Fibroblast of the aortic adventitia (primary cell): Measurements from ENCODE around the gene MYBPC3. TPM values are rescaled to one million over a fixed set of nuclear protein-coding genes. Genes with fewer than 3 reads are reported as not detected.

ENCODE experiments used
- DNase-seq: peaks from one replicate; pipeline ENCODE4 v3.0.0-alpha.2; 2010; ENCODE audit warnings: low read depth
- H3K4me3 ChIP-seq: 2 replicates; pipeline ENCODE4 v1.5.1; 2011; ENCODE audit warnings: low read depth, mild to moderate bottlenecking, control low read depth, low read length, moderate library complexity
- total RNA-seq: library from RNA; depleted of rRNA; stranded (reverse); fragments of >200 nt; gene quantifications from 2 replicates; pipeline ENCODE4 v1.2.3, GENCODE V29; 2012; ENCODE audit warnings: low replicate concordance
- TF ChIP-seq, protein P1 (sequence below): IDR thresholded peaks from 2 replicates; pipeline ENCODE4 v1.5.1; 2011; ENCODE audit warnings: mild to moderate bottlenecking, low read length, control low read depth, inconsistent platforms; ENCODE audit not compliant: insufficient read depth

Gene MYBPC3
- total RNA-seq, 1 donor, result not detected

DNA sequence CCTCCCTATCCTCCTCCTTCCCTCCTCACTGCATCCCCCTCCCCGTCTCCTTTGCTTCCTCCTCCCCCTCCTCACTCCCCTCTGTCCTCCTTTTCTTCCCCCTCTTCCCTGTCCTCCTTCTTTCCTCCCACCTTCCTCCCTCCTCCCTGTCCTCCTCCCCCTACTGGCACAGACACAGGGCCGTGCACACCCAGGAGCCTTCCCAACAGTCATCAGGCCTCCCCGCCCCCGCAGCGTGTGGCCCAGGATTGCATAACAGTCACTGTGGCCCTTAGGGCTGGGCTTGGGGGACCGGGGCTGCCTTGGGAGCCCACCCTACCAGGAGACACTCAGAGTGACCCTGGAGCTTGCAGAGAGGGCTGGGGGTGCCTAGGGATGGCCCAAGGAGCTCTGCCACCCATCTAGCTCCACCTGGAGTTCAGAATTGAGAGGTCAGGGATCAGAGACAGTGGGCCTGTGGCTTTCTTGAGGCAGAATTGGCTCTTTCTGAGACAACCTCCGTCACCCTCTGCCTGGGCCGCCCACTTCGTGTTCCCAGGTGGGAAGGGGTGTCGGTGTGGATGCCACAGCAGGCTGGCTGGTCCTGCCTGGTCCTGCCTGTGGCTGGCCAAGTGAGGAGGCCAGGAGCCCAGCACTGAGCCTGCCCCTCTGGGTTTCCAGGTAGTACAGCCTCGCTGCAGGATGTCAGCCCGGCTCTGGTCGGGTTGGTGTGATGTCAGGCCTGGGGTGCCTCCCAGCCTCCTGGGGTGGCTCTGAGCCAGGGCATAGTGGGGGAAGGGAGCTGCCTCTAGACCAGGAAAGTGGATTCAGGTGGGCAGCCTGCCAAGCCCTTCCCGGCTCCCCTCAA is 24.2 kb upstream of the MYBPC3 start:
- DNase-seq, result no peak
- TF ChIP-seq, protein P1, sequence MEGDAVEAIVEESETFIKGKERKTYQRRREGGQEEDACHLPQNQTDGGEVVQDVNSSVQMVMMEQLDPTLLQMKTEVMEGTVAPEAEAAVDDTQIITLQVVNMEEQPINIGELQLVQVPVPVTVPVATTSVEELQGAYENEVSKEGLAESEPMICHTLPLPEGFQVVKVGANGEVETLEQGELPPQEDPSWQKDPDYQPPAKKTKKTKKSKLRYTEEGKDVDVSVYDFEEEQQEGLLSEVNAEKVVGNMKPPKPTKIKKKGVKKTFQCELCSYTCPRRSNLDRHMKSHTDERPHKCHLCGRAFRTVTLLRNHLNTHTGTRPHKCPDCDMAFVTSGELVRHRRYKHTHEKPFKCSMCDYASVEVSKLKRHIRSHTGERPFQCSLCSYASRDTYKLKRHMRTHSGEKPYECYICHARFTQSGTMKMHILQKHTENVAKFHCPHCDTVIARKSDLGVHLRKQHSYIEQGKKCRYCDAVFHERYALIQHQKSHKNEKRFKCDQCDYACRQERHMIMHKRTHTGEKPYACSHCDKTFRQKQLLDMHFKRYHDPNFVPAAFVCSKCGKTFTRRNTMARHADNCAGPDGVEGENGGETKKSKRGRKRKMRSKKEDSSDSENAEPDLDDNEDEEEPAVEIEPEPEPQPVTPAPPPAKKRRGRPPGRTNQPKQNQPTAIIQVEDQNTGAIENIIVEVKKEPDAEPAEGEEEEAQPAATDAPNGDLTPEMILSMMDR, result no peak
- H3K4me3 ChIP-seq, result no peak overlapping the region

DNA sequence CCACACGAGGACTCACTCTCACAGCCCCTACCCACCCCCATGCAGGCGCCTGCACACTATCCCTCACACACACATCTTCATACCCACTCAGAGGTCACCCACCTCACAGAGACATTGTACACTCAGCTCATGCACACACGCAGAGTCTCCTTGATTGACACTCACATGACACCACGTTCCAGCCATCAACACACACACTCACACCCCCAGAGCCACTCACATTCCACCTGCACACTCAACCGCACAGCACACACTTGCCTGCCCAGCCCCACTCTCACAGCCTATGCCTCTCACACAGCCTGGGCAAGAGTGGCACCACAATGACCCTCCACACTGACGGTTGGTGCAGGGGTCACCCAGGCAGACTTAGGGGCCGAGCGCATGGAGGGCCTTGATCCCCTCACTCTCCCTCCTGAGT is 23.6 kb upstream of the MYBPC3 start:
- no peak overlapping the region for H3K4me3 ChIP-seq
- TF ChIP-seq, protein P1, result no peak
- DNase-seq, result no peak

DNA sequence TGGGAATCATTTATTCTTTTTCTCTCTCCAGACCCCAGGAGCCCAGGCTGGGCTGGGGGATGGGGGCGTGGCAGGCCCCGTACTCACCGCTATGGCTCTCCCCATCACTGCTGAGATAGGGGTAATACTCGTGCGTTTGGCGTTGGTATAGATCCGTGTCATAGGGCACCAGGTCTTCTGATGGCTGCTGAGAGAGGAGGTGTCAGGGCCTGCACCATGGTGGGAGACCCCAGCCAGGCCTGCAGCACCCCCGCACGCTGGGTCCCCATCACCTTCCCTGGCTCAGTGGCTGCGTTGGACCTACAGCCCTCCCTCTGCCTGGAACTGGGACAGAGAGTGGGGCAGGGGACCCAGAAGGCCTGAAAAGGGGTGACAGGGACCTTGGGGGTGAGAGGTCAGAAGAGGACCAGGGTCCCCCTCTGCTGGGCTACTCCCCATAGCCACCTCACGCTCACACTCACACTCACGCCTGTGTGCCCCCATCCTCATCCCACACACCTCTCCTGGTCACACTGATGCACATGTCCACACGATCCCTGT is 23.1 kb upstream of the MYBPC3 start:
- DNase-seq, result no peak
- TF ChIP-seq, protein P1, result no peak
- no peak overlapping the region for H3K4me3 ChIP-seq

DNA sequence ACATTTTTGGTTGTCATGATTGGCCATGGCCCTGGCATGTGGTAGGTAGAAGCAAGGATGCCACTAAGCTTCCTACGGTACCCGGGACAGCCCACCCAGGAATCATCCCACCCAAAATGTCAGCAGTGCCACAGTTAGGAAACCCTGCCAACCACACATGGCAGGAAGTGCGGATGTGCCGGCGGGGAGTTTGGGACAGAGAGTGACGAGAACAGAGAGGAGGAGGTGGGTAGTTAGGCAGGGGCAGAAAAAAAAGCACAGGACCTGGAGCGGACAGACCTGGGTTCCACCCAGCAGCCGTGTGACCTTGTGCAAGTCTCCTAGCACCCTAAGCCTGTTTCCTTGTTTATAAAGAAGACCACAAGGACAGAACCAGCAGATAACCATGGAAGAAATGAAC is 22.5 kb upstream of the MYBPC3 start:
- no peak for DNase-seq
- no peak overlapping the region for H3K4me3 ChIP-seq
- TF ChIP-seq, protein P1, result no peak

DNA sequence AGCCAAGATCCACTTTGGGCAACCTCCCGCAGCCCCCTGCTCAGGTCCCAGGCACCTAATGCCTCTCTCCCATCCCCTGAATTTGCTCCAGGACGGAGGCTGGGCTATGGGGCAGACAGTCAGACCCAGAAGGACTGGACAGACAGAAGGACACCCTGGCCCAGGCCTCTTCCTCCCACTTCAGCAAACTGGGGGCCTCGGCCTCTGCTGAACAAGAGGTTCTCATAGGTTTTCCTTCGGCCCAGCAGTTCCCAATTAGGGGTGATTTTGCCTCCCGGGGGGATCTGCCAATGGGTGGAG is 22.2 kb upstream of the MYBPC3 start:
- DNase-seq, result no peak
- TF ChIP-seq, protein P1, result no peak
- no peak overlapping the region for H3K4me3 ChIP-seq

DNA sequence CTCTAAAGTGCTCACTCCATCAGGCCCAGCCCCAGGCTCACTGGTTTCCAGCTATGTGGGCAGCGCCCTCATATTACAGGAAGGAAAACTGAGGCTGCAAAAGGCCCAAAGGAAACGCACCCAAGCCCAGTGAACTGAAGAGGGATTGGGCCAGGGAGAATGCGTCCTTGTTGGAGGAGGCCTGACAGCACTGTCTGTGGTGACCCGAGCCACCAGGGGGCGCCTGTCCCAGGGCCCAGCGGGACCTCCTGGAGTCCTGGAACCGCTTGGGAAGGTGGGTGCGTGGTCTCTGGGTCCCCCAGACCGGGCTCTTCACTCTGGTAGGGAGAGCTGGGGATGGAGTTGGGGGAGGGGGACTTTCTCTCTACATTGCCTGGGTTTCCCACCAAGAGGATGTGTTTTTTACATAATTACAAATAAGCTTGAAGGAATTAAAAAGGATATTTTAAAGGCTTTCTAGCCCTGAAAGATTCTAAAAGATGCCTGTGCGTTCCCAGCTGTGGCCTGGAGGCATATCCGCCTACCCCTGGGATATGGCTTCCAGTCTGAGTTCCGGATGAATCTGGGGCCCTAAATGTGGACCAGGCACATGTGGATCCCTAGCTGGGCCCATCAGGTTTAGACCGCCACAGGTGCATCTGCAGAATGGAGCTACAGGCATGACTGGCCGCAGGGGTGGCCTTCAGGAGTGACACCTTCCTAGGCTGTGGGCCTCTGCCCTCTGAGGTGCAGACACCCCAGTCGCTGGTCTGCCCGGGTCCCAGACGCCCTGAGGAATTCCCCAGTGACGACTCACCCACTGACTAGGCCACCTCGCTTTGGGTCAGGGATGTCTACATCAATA is 21.6 kb upstream of the MYBPC3 start:
- DNase-seq, result peak; percentile 74
- H3K4me3 ChIP-seq, result no peak overlapping the region
- TF ChIP-seq, protein P1, result peak; percentile 96
